ENCODE results near the gene BARX1.

The BARX1 gene

DNA sequence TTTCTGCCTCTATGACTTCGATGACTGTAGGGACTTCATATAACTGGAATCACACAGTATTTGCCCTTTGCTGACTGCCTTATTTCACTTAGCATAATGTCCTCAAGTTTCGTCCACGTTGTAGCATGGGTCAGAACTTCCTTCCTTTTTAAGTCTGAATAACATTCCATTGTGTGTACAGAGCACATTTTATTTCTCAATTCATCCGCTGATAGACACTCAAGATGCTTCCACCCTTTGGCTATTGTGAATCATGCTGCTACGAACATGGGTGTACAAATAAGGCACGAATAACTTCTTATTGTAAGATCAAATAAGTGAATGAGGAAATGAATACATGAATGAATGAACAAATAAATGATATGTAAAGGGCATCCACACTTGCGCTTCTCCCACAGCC lies 13.0 kb downstream of the BARX1 start:
- Histone ChIP-seq H3K27ac (ENCODE audit: extremely low read depth, low read depth, low read length) (no peak overlapping the region), H3K4me3 (ENCODE audit: low read depth, low read length) (no peak overlapping the region), H3K4me1 (ENCODE audit: control insufficient read depth, insufficient read depth, low read length) (no peaks in the 10 kb centered on the region), H3K36me3 (ENCODE audit: control insufficient read depth in 2 of 2, insufficient read depth in 1 of 2, low read length in 2 of 2) (no peaks in the 10 kb centered on the region), H3K9me3 (ENCODE audit: control insufficient read depth, insufficient read depth, low read depth, low read length) (no peaks in the 10 kb centered on the region)
- TF ChIP-seq, protein P1, sequence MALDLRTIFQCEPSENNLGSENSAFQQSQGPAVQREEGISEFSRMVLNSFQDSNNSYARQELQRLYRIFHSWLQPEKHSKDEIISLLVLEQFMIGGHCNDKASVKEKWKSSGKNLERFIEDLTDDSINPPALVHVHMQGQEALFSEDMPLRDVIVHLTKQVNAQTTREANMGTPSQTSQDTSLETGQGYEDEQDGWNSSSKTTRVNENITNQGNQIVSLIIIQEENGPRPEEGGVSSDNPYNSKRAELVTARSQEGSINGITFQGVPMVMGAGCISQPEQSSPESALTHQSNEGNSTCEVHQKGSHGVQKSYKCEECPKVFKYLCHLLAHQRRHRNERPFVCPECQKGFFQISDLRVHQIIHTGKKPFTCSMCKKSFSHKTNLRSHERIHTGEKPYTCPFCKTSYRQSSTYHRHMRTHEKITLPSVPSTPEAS (tag by site-specific recombination; IDR thresholded peaks at IDR 0.05): no peak
- TF ChIP-seq ZNF544 (tag by site-specific recombination; IDR thresholded peaks at IDR 0.05) (no peak), ZNF596 (tag by site-specific recombination; IDR thresholded peaks at IDR 0.05) (no peak), ZBTB7A (tag by site-specific recombination; IDR thresholded peaks at IDR 0.05; ENCODE audit: low read depth) (no peak), ZNF404 (tag by site-specific recombination; IDR thresholded peaks at IDR 0.05) (no peak), MEIS1 (CRISPR knock-in tag; IDR thresholded peaks at IDR 0.05; ENCODE audit: borderline replicate concordance) (no peak), ZNF324 (tag by site-specific recombination; IDR thresholded peaks at IDR 0.05) (no peak)
- TF ChIP-seq, protein P2, sequence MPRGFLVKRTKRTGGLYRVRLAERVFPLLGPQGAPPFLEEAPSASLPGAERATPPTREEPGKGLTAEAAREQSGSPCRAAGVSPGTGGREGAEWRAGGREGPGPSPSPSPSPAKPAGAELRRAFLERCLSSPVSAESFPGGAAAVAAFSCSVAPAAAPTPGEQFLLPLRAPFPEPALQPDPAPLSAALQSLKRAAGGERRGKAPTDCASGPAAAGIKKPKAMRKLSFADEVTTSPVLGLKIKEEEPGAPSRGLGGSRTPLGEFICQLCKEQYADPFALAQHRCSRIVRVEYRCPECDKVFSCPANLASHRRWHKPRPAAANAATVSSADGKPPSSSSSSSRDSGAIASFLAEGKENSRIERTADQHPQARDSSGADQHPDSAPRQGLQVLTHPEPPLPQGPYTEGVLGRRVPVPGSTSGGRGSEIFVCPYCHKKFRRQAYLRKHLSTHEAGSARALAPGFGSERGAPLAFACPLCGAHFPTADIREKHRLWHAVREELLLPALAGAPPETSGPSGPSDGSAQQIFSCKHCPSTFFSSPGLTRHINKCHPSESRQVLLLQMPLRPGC (tag by site-specific recombination; IDR thresholded peaks at IDR 0.05): no peak
- CTCF ChIA-PET: no interaction called here
- POLR2A ChIA-PET: no interaction called here

DNA sequence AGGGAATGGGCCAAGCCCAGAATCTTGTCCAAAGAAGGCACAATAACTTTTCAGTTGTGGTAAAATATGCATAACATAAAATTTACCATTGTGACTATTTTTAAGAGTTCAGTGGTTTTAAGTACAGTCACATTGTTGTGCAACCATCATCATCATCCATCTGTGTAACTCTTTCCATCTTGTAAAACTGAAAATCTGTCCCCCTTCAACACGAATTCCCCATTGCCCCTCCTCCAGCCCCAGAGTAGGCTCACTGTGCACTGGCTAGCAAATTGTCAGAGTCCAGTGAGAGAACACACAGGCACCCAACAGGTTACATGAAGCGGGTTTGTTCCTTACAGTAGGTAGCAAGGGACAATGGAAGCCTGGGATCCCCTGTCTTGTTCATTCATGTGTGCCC lies 13.7 kb downstream of the BARX1 start:
- Histone ChIP-seq H3K4me3 (ENCODE audit: low read depth, low read length) (no peak overlapping the region), H3K36me3 (ENCODE audit: control insufficient read depth in 2 of 2, insufficient read depth in 1 of 2, low read length in 2 of 2) (no peaks in the 10 kb centered on the region), H3K27ac (ENCODE audit: extremely low read depth, low read depth, low read length) (no peak overlapping the region), H3K9me3 (ENCODE audit: control insufficient read depth, insufficient read depth, low read depth, low read length) (no peaks in the 10 kb centered on the region), H3K4me1 (ENCODE audit: control insufficient read depth, insufficient read depth, low read length) (no peaks in the 10 kb centered on the region)
- ChIA-PET CTCF (interaction anchor here (1.0 to 1.1 kb wide), 2 partner anchors 22 to 239 kb away, joined by 3 to 6 read pairs; no protein-coding TSS in a partner anchor), POLR2A (no interaction called here)
- TF ChIP-seq ZNF175 (tag by site-specific recombination; IDR thresholded peaks at IDR 0.05) (no peak), ZNF214 (tag by site-specific recombination; IDR thresholded peaks at IDR 0.05; ENCODE audit: borderline replicate concordance) (no peak), ZNF423 (tag by site-specific recombination; IDR thresholded peaks at IDR 0.05) (no peak), ZNF664 (tag by site-specific recombination; IDR thresholded peaks at IDR 0.05) (no peak), ZNF843 (tag by site-specific recombination; IDR thresholded peaks at IDR 0.05) (no peak), ZNF624 (tag by site-specific recombination; IDR thresholded peaks at IDR 0.05) (no peak), ZNF549 (tag by site-specific recombination; IDR thresholded peaks at IDR 0.05) (no peak), ZNF221 (tag by site-specific recombination; IDR thresholded peaks at IDR 0.05; ENCODE audit: borderline replicate concordance) (no peak), ZNF19 (tag by site-specific recombination; IDR thresholded peaks at IDR 0.05; ENCODE audit: low read depth) (no peak), ZNF146 (tag by site-specific recombination; IDR thresholded peaks at IDR 0.05) (no peak), ZNF48 (tag by site-specific recombination; IDR thresholded peaks at IDR 0.05) (no peak)
- TF ChIP-seq, protein P3, sequence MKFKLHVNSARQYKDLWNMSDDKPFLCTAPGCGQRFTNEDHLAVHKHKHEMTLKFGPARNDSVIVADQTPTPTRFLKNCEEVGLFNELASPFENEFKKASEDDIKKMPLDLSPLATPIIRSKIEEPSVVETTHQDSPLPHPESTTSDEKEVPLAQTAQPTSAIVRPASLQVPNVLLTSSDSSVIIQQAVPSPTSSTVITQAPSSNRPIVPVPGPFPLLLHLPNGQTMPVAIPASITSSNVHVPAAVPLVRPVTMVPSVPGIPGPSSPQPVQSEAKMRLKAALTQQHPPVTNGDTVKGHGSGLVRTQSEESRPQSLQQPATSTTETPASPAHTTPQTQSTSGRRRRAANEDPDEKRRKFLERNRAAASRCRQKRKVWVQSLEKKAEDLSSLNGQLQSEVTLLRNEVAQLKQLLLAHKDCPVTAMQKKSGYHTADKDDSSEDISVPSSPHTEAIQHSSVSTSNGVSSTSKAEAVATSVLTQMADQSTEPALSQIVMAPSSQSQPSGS (tag by site-specific recombination; IDR thresholded peaks at IDR 0.05; ENCODE audit: low read depth): no peak
- TF ChIP-seq, protein P4, sequence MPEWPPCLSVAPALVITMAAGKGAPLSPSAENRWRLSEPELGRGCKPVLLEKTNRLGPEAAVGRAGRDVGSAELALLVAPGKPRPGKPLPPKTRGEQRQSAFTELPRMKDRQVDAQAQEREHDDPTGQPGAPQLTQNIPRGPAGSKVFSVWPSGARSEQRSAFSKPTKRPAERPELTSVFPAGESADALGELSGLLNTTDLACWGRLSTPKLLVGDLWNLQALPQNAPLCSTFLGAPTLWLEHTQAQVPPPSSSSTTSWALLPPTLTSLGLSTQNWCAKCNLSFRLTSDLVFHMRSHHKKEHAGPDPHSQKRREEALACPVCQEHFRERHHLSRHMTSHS (tag by site-specific recombination; IDR thresholded peaks at IDR 0.05): no peak
